GM19438 (cell line): ENCODE results near the gene TUBA3E.
"Not testable (repeated sequence)": the region's sequence is repeated elsewhere in the genome, so short reads cannot be mapped to it uniquely, and the experiment has no call there.

Experiments used
- ATAC-seq: cut with Tn5 transposase; IDR thresholded peaks from one replicate; pipeline ENCODE4 v1.9.1; 2021; ENCODE audit warnings: low read depth; ENCODE audit not compliant: unreplicated experiment

The TUBA3E gene

DNA sequence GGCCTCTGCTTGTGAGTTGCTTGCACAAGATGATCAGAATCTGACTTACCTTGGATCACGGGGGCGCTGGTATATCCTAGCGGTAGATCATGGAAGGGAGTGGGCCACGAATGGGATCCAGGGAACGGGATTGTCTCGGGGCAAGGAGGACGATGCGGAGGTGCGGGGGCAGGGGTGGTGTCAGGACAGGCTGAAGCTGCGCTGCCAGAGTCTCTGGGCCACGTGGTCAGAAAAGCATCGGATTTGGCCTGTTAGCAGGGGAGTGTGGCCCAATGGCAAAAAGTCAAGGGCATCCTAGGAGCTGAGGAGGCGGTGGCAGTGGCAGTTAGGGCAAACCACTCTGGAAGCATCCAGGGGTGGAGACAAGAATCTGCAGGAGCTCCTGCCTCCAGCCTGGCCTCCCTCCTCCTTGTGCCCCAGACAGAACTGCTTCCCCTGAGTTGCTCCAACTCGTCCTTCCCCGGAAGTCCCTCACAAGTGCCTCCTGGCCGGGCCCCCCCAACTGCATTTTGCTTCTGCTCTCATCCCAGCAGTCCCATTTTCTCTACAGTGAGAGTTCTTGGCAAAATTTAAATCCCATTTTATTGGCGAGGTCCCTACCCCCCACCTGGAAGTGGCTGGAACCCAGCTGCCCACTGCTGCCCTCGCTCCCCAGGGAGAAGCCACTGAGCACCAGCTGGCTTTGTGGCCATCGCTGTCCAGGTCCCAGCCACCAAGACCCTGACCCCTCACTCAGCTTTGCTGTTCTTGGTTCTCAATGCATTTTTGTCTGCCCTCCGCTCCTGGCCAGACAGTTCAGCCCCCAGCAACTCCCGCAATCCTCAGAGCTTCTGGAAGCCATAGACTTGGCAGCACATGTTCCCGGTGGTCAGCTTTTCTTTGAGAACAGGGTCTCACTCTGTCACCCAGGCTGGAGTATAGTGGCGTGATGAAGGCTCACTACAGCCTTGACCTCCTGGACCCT, 47.8 kb downstream of the TUBA3E start:
- no peak for ATAC-seq

DNA sequence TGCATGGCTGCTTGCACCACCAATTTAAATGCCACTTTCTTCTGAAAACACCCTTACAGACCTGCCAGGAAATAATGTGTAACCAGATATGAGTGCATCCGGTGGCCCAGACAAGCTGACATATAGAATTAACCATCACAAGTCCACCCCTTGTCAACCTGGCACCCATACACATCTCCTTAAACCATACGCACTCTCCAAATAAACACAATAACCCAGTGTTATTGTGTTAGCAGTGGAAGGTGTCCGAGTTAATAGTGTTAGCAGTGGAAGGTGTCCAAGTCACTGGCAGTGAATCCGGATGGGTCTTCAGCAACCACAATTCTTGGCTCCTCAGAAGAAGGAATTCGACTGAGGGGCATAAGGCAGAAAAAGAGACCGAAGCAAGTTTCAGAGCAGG, 49.7 kb downstream of the TUBA3E start:
- ATAC-seq: not testable (repeated sequence)

DNA sequence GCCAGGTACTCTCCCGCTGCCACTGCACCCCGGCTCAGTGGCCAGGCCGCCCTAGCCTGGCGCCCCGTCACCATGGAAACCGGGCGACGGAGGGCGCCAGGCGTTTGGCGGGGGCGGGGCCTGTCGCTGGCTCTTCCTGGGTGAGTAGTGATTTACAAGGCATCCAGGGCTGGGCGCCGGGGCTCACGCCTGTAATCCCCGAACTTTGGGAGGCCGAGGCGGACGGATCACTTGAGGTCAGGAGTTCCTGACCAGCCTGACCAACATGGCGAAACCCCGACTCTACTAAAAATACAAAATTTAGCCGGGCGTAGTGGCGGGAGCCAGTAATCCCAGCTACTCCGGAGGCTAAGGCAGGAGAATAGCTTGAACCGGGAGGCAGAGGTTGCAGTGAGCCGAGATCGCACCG, 53.2 kb downstream of the TUBA3E start, which contains the start of gene CCDC74B:
Gene CCDC74B (minus strand): TSS at position 107 of the 409 bp plus-strand sequence. CDS start 116 bp downstream, outside the sequence.
- peak; percentile 90 for ATAC-seq

DNA sequence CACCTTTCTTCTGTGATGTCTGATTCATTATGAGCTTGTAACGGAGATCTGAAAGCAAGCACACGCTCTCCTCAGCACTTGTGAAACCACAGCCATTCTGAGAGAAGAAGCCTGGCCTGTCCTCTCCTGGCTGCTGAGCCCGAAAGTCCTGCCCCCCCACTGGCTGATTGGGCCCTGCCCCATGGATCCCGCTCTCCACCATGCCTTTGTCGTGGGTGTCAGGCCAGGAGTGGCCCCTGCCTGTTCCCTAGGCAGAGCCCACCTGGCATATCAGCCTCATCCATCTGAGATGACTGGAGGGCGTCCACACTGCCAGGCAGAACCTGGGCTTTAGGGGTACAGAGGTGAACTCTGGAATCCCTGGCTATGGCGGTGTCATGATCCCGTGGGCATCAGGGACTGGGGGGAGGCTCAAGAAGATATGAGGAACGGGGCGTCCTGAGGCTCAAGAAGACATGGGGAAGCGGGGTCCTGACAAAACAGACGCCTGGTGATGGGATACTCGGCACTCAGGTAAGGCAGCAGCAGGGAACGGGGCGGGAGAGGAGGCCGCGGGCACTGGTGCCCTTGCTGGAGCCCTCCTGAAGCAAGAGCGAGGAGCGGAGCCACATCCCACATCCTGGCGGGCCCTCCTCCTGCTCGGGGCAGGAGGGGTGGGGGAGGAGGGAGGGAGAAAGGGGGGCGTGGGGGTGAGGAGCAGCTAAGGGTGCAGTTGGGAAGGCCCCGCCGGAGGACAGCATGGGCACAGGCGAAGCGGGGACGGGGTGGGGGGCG, 54.8 kb downstream of the TUBA3E start:
- not testable (repeated sequence) for ATAC-seq

- not testable (repeated sequence) for ATAC-seq
Measured at GRCh38 chr2:130142396-130143265, 55.6 kb downstream of the TUBA3E start.
